ENCODE results near the gene ANGEL1.

The ANGEL1 gene

DNA sequence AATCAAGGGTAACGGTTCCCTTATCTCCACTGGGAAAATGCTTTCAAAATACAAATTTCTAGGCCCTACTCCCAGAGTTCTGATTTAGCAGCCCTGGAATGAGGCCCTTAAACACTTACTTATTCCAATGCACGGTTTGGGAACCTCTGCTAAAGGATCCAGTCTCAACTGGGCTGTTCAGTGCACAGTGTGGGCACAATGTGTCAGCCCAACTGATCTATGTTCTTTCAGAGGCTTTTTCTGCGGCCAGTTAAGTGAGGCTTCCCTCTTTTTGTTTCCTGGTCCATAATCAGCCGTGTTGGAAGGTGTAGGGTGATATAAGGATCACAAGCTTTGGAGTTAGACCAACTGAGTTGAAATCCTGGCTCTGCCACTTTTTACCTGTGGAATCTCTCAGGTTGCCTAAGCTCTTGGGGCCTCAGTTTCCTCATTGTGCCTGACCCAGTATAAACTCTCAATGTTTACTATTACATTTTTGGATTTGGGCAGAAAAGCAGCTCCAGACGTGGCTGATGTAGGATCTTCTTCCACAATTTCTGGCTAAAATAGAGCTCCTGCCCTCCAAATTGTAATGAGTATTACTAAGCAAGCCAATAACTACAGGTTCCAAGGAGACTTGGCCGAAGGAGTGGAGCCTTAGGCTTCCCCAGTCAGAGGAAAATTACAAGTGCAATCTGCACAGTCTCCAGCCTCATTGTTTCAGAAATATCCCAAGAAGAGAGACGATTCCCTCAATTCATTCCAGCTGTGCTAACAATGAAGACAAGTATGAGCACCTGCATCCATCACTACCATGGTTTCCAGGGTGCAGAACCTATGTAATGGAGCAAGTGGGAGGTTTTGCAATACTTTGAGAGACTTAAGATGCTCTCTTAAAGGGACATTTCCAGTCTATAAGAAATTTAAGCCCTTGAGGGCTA is 2.3 kb upstream of the ANGEL1 start:
- DNase-seq = no peak

DNA sequence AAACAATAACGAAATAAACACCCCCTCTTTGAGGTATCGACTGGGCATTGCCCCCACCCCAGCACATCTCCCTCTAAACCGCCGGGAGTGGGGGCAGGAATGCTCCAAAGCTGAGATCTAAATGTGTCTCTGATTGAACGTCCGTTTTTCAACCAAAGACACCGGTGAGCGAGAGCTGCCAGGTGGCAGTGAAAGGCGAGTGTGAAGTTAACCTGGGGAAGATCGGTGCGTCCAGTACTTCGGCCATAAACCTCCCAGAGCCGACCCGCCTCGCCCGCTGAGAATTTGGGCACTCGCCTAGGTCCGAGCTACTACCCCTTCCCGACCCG is 625 bp downstream of the ANGEL1 start:
- DNase-seq = no peak

DNA sequence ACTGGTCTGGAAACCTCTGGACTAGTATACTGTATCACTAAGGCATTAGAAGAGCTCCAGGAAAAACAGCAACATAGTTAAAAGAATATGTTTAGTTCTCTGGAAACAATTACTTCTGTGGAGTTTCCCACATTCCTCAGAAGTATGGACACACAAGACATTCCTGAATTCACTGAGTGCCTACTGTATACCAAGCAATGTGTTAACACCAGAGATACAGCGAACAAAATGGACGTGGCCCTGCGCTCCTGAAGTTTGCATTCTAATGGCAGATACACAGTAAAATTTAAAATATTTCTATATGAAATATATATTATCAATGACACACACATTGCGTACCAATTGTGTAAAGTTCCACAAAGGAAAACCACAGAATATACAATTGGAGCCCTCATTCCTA is 1.1 kb downstream of the ANGEL1 start:
- DNase-seq = peak; percentile 33

DNA sequence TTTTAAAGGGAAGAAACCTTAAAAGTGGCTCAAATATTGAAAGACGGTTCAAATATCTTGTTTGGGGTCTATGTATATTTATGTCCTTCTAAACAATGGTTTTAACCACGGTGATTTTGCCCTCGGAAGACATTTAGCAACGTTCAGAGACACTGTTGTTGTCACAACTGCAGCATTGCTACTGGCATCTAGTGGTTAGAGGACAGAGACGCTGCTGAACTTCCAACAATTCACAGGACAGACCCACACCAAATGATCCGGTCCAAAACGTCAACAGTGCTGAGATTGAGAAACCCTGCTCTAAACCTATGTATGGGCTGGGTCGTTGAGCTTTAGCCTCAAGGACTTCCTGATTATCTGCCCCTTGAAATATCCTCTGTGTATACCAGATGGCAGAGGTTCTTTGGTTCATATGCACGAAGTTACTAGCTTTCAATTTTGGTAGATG is 1.7 kb downstream of the ANGEL1 start:
- DNase-seq = peak; percentile 11

DNA sequence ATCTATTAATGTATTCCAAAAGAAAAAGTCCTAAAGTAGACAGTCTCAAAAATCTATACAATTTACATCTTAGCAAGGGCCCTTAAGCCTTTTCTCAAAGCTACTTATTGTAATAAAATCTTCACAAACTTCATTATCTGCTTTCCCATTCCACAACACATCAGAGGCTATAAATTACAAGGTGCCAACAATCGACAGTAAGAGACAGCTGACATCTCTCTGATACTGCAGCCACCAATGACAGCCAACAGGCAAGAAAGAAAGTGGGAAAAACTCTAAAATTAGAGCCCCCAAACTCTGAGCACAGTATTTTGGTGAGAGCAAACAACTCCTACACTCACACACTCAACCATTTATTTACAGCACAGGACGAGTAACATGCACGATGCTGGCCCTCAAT is 2.2 kb downstream of the ANGEL1 start:
- DNase-seq = no peak

DNA sequence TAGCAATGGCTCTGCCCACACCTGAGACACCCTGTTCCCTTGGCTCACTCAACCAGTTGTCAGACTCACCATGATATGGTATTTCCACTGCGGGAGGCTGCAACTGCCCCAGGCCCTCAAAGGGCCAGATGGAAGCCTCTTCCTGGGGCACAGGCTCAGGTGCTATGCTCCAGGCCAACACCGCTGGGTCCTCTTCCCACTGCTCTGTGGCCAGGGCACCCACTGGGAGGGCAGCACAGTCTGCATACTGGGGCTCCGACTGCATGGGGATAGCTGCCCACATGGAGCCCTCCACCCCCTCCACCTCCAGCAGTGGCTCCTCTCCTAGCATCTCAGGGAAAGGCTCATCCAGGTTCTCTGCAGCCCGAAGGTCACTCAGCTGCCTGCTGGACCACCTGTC is 3.7 kb downstream of the ANGEL1 start:
- no peak for DNase-seq

DNA sequence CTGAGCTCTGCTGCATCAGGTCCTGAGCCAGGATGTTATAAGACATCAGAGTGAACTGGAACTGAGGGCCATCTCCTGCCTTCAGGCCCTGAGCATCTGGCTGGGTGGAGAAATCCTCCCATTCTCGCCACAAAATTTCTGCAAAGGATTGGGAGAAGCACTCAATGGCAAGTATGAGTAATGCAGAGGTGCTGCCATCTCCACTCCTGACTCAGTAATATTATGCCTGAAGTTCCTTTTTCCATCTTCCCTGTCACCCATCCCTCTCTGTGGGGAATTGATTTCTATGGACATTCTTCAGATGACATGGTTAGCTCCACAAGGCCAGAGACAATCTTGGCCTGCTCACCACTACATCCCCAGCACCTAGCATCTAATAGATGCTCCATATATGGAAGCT is 4.7 kb downstream of the ANGEL1 start:
- DNase-seq = no peak

DNA sequence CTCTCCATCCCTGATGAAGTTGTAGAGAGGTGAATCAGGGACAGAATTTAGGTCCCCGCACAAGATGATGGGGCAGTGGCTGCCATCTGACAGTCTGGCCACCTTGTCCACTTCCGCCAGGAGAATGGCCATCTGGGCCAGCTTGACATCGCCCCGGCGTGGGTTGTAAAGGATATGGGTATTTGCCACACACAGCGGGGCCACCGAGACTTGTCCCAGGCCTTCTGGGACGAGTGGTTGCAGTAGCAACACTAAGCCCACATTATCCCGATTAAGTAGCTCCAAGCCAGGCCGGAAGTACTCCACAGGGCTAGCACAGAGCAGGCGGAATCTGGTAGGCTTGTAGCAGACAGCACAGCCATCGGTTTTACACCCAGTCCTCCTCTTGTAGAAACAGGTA is 6.2 kb downstream of the ANGEL1 start:
- no peak for DNase-seq

DNA sequence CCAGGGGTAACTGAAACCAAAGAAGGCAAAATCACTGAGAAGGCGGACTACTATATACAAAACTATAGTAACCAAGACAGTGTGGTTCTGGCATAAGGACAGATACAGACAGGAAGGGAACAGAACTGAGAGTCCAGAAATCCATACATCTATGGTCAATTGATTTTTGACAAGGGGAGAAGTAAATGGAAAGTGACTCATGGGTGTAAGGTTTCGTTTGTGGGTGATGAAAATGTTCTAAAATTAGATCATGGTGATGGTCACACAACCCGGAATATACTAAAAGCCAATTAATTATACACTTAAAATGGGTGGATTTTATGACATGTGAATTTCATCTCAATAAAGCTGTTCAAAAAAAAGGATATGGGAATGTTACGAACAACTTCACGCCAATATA is 18.7 kb downstream of the ANGEL1 start:
- no peak for DNase-seq

DNA sequence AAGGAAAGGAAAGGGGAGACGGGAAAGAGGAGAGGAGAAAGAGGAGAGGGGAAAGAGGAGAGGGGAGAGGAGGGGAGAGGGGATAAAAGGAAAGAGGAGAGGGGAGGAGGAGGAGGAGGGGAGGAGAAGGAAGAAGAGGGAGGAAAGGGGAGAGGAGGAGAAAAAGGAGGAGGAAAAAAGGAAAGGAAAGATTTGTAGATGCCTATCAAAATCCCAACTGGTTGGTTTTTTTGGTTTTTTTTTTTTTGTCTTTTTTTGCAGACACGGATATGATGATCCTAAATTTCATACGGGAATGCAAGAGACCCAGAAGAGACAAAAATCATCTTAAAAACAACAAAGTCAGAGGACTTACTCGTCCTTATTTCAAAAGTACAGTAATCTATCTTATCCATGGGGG is 19.4 kb downstream of the ANGEL1 start:
- no peak for DNase-seq

DNA sequence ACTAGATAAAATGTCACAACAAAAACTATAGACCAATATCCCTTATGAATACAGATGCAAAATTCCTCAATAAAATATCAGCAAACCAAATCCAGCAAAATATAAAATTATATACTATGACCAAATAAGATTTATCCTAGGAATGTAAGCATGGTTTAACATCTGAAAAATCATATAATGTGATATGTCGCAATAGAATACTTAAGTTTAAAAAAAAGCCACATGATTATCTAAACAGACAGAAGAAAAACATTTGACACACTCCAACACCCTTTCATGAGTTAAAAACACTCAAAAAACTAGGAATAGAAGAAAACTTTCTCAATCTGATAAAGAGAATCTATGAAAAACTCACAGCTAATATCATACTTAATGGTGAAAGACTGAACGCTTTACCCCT is 20.3 kb downstream of the ANGEL1 start:
- no peak for DNase-seq

DNA sequence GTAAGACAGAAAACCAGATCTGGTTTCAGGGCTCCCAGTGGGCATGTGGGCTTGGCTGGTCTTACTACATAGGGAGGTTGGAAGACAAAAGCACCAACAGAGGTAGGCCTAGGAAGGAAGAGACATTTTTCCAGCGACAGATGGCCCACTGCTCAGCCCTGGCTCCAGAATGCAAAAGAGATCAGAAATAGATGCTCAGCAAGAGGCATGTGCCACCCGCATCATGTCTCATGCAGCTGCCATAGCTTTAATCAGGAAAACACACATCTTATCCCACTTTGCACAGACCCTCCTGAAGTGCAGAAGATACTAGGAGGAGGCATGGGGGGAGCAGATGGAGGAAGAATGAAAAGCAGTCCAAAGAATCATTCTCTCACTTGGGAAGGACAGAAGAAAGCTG is 26.1 kb downstream of the ANGEL1 start:
- DNase-seq = no peak

DNA sequence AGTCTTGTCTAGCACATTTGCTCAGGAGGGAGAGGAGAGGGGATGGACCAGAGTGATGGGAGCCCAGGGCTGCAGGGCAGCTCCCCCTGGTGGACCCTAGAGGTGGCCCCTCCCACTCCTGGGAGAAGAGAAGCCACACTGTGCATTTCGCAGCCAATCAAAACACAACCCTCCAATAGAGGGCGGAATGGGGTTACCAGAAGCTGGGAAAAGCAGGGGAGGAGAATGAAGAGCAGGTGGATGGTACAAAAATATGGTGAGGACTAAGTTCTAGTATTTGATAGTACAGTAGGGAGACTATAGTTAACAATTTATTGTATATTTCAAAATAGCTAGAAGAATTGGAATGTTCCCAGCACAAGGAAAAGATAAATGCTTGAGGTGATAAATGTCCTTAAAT is 27.8 kb downstream of the ANGEL1 start:
- peak; percentile 75 for DNase-seq

DNA sequence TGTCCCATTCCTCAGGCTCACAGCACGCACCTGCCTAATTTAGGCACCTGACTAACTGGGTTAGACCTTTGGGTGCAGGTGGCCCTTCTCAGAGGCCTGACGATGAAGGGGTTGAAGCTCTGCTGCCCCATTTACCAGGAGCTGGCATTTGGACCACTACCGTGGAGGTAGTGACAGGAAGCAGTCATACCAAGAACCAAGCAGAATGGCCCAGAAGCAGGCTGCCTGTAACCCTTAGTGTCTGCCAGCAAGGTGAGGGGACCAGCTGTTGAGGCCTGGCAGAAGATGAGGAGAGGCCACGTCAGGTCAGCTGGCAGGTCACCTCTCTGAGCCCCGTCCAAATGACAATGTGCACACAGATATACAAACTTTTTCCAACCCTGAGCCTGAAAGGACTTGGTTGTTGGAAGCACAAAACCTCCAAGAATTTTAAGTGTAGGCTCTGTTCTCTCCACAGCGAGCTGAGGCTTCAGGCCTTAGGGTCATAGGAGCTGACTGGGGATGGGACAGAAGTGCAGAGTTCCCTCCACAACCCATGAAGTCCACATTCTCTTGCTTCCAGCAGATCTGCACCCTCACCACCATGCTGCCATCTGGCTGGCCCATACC is 28.3 kb downstream of the ANGEL1 start:
- no peak for DNase-seq

DNA sequence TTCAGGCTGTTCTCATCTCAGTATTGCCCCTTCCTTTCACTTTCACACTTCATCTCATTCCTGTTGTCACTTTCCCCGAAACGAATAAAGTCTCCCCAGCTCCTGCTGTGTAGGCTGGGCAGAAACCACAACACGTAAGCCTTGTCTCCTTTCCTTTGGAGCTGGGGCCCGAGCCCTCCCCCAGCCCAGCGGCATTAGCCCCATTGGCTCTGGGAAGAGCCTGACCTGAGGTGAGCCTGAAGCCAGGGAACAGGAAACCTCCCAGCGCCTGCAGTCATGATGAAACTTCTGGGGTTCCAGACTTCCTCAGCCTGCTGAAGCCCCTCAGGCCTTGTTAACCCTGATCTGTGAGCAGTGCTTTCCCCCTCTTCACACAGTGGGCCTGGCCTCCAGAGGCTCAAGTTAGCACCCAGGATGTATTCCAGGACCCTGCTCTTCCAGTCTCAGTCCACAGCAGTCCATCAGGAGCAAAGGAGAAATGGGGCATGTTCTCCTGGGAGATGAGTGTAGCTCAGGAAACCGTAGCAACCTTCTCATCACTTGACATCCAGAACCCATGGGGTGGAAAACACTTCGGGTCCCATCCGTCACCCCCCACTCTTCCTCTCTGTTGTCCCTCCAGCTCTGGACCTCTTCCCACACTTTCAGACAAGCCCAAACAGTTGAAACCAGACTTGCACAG is 29.7 kb downstream of the ANGEL1 start:
- DNase-seq = no peak

DNA sequence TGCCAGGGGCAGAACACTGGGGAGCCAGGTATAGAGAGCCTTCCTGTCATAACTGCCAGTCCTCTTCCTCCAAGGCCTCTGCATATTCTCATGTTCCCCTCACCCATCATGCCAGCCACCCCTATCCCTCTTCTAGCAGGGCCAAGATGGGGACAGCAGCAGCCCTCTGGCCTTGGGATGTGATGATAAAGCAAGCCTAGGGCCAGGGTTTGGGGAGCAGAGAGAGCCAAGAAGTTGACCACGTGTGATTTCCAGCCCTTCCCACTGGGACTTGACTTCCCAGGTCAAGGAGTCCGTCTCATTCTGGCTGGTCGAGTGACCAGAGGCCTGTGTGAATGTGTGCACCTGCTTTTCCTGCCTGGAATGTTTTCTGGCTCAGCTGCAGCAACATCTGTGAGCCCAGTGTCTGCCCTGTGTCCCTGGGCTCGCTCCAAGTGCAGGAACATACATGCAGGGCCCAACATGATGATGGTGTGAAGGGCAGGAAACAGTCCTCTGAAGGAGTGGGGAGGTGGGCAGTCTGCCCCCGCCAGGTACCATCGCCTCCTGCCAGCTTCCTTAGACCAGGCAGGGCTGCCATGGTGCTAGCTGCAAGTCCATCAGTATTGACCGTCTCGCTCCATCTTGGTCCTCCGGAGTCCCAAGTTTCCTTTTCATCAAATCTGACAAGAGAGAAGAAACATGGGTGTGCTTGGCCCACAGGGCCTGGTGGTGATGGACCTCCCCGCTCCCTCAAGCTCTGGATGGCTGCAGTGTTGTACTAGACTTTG is 30.4 kb downstream of the ANGEL1 start:
- DNase-seq = no peak

DNA sequence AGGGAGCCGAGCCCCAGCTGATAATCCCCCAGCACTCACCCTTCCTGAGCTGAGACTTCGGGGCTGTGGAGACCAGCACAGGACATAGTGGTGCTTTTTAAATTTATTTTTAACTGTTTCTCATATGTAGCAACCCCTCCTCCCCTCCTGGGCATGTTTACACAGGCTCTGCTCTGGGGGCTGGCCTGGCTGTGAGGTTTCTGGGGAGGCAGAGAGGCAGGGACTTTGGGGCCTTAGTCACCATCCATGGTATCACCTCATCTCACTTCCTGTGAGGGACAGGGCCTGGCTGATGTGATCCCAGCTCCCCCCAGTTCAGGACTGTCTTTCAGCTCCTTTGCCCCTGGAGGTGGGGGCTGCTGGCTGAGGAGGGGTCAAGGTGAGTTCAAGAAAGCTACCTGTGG is 31.0 kb downstream of the ANGEL1 start:
- no peak for DNase-seq

DNA sequence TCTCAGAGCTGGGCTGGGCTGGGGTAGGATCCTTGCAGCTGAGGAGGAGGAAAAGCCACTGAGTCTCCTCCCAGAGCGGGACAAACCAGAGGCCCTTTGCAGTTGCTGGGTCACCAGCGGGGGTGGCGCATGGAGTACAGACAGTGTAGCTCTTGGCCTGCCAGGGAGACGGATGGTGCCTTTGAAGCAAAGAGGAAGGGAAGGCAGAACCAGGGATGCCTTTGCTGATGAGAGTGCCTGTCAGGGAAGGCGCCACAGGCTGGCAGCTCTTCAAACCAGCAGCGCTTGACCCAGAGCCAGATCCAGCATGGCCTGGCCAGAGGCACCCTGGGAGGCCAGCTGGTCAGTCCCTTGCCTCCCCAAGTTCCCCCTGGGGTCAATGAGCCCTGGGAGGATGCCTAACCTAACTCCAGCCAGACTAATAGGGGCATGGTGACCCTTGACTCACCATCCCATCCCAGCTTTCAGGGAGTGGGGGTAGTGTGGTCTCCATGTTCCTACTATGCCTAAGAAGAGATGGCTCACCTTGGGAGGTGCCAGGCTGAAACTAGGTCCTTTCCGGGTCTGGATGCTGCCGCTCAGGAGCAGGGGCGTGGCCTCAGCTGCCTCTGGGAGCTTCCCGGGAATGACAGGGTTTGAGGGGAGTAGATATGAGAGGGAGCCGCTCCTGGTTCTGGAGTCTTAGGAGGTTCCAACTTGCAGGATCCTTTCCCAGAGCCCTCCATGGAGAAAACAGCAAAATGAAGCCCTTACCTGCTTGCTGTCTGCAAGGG is 31.6 kb downstream of the ANGEL1 start:
- no peak for DNase-seq

DNA sequence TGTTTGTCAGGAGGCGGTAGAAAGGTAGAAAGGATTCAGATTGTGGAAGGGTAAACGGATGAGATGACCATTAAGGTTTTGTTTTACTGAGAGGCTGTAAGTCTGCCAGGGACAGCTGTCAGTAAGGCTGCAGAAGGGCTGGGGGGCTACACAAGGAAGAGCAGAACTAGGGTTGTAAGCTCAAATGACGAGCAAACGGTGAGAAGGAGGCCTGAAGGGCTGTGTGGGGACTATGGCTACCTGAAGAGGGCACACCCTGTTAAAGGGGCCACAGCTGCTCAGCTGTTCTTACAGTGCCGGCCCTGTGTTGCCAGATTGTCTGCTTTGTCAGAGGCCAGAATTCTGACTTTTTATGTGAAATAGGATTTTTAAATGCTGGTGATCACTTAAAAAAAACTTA is 32.3 kb downstream of the ANGEL1 start:
- no peak for DNase-seq

DNA sequence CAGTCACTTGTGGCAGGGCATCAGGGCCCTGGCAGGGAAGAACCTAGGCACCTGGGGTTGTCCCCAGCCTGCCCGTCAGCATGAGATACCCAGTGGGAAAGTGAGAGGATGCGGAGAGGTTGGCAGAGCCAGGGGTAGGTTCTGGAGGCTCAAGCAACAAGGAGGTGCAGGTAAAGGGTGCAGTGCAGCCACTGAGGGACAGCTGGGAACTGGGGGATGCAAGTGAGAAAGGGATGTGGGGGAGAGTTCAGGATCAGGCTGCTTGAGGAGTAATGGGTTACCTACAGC is 32.7 kb downstream of the ANGEL1 start:
- DNase-seq = no peak

DNA sequence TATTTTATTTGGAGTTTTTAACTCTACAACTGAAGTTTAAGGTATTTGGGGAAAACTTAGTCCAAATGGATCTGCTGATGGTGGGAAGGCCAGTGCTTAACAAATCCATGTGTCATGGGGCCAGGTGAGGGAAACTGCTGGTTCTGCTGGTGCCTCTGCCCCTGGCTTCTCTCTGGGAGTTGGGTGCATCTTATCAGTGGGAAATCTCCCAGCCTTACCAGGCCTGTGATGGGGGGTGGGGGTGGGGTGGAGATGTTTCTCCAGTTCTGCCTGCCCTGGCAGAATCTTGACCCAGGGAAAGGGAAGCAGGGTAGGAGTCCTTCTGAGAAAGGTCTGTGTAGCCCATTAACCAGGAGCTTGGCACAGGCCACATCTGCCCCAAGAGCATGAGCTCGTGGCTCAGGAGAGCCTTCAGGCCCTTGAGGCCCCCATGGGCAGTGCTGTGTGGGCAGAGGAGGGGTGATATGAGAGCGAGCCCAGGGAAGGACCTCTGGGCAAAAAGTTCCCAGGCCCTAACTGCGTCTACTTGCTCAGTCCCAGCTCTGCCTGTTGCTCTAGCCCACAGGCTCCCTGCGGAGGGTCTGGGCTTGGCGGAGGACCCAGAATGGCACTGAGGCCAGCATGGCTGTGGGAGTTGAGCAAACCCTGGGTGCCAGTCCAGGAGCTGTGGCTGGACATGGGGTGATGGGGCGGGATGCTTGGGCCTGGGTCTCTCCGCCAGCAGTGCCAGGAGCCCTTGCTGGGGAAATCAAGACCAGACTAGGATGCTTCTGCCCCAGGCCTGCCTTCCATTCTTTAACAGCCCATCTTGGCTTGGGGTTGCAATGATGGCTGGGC is 33.2 kb downstream of the ANGEL1 start:
- no peak for DNase-seq

All from kidney glomerular epithelial cell (primary cell).